Activated effector memory CD4-positive, alpha-beta T cell treated with Interleukin-2 at 50 U/mL for 16 hours (primary cell): ENCODE results near the gene VAV2.
"Not testable (repeated sequence)": the region's sequence is repeated elsewhere in the genome, so short reads cannot be mapped to it uniquely, and the experiment has no call there.

Source experiments
- DNase-seq: peaks from one replicate; pipeline ENCODE4 v3.0.0-alpha.2; 2020

Gene VAV2

GRCh38 chr9:133996531-133997520 is 4.7 kb upstream of the VAV2 start:
- DNase-seq: no peak

GRCh38 chr9:133995012-133995896 is 3.1 kb upstream of the VAV2 start:
- no peak for DNase-seq

- DNase-seq: peak; percentile 65
Measured at GRCh38 chr9:133994353-133995011, 2.4 kb upstream of the VAV2 start.

- no peak for DNase-seq
Measured at GRCh38 chr9:133993635-133994253, 1.6 kb upstream of the VAV2 start.

GRCh38 chr9:133992780-133993634 is 883 bp upstream of the VAV2 start:
- DNase-seq: peak; percentile 63

GRCh38 chr9:133991214-133991921 is 756 bp downstream of the VAV2 start:
- DNase-seq: no peak

GRCh38 chr9:133990366-133991213 is 1.5 kb downstream of the VAV2 start:
- no peak for DNase-seq

- no peak for DNase-seq
Measured at GRCh38 chr9:133989625-133990365, 2.3 kb downstream of the VAV2 start.

- DNase-seq: not testable (repeated sequence)
Measured at GRCh38 chr9:133988771-133989170, 3.4 kb downstream of the VAV2 start.

GRCh38 chr9:133987946-133988665 is 4.0 kb downstream of the VAV2 start:
- no peak for DNase-seq

- DNase-seq: no peak
Measured at GRCh38 chr9:133987446-133987788, 4.7 kb downstream of the VAV2 start.

GRCh38 chr9:133986774-133987445 is 5.2 kb downstream of the VAV2 start:
- DNase-seq: no peak

- no peak for DNase-seq
Measured at GRCh38 chr9:133986061-133986460, 6.1 kb downstream of the VAV2 start.

- no peak for DNase-seq
Measured at GRCh38 chr9:133982971-133983720, 9.0 kb downstream of the VAV2 start.

GRCh38 chr9:133981958-133982681 is 10.0 kb downstream of the VAV2 start:
- no peak for DNase-seq

GRCh38 chr9:133981589-133981957 is 10.6 kb downstream of the VAV2 start:
- no peak for DNase-seq
